ELF-1 (cell line): ENCODE measurements around the gene ARHGAP15.

Source experiments
- DNase-seq: peaks from one replicate; pipeline ENCODE4 v3.0.0-alpha.2; 2016; ENCODE audit warnings: low read depth, low spot score

Gene ARHGAP15

DNA sequence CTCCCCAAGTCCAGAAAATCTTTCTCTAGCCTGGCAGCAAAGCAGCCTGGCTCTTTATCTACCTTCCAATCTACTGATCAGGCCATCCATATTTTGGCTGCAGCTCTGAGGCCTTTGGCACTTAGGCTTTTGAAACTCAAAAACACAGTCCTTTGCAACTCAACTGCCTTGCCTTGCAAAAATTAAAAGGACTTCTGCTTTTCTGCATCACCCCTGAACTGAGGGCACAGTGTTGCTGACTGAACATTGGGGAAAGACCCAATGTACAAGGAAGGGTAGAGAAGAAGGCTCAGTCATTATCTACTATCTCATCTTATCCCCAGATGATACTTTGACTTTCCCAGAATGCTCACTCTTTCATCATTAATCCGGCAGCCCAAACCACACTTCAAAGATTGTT, 625.5 kb downstream of the ARHGAP15 start:
- no peak for DNase-seq

DNA sequence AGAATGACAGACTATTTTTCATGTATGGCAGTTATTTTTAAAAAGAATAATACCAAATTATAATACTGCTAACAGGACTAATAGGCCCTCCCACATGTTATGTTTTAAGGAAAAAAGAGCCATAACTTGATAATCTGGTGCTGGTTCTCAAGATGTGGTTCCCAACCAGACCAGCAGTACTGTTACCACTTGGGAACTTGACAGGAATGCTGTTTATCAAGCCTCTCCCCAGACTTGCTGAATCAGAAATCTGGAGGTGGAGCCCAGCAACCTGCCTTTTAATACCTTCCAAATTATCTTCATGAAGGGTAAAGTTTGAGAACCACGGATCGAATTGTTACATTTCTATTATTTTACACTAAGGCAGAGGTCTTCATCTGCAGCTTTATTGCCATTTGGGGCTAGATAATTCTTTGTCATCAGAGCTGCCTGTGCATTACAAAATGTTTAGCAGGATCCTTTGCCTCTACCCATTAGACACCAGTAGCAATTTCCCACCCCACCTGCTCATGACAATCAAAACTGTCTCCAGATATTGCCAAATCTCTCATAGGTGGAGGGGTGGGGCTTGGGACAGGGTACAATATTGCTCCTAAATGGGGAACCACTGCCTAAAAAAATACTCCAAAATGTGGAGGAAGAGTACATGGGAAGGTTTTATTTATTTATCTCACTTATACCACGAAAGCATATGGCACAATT, 629.6 kb downstream of the ARHGAP15 start:
- DNase-seq = peak; percentile 19

DNA sequence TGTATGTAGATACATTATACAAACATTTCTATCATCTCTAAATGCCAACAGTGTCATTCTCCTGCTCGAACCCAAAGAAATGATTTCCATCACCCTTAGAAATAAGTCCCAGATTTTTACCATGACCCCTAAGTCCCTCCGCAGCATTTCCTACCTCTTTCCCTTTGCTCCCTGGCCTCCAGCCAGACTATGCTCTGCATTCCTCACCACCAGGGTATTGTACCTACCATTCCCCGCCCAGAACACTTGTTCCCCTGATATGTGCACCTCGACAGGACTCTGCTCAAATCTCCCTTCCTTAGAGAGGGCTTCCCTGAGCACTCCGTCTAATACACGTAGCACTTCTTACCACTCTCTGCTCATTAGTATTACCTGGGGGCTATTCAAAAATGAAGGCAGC, 630.2 kb downstream of the ARHGAP15 start:
- peak; percentile 70 for DNase-seq

DNA sequence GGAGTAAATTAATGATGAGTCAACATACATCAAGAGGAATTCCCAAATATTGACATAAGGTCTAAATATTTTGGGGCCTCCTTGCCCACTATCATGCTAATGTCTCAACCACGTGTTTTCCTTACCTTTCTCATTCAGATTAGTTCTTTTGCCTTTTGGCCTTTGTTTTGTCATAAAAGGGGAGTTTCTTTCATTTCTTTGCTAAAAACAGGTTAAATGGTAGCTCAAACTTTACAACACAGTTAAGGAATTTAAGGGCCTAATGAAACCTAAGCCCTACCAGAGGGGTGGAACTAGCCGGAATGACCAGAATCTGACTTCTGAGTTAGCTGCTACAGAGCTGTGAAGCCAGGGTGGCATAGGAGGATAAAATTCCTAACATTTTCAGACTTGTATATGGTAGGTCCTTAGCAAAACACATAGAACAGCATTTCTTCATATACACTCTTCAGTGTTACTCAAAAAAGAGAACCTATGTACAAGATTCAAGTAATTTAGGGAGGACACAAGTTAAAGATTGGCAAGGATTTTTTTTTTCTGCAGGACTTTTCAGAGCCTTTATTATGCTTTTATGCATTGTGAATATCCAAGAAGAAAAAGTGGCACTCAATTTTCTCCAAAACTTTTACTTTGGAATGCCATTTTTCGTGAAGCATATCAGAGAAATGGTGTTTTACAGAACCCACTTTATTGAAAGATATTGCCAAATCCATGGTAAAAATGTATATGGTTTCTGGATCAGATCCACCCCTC, 633.1 kb downstream of the ARHGAP15 start:
- peak; percentile 26 for DNase-seq

- no peak for DNase-seq
Observed at GRCh38 chr2:143764261-143764660, 635.0 kb downstream of the ARHGAP15 start.

DNA sequence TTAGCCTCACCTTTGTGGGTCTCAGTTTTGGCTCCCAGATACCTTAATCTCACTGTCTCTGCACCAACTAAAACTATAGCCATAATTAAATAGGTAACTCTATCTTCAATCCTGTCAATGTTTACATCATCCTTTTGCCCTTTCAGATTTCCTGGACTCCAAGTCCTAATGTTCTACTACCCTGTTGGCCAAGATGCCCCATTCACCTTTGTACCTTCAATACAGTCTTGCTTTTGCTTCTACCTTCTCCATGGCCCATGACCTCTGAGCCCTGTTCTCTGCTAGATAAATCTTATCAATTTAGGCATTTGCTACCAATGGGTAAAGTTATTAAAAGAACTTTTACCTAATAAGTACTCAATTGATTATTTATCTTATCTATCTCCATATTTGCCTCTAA, 635.5 kb downstream of the ARHGAP15 start:
- DNase-seq = no peak

- DNase-seq = no peak
Observed at GRCh38 chr2:143768991-143769390, 639.8 kb downstream of the ARHGAP15 start.

- no peak for DNase-seq
Observed at GRCh38 chr2:143771939-143772338, 642.7 kb downstream of the ARHGAP15 start.

GRCh38 chr2:143776526-143777297, 647.5 kb downstream of the ARHGAP15 start:
- no peak for DNase-seq

- DNase-seq = peak; percentile 62
Observed at GRCh38 chr2:143779021-143779420, 649.8 kb downstream of the ARHGAP15 start.

- no peak for DNase-seq
Observed at GRCh38 chr2:143786026-143786765, 657.0 kb downstream of the ARHGAP15 start.

- DNase-seq = no peak
Observed at GRCh38 chr2:143787674-143788073, 658.5 kb downstream of the ARHGAP15 start.

DNA sequence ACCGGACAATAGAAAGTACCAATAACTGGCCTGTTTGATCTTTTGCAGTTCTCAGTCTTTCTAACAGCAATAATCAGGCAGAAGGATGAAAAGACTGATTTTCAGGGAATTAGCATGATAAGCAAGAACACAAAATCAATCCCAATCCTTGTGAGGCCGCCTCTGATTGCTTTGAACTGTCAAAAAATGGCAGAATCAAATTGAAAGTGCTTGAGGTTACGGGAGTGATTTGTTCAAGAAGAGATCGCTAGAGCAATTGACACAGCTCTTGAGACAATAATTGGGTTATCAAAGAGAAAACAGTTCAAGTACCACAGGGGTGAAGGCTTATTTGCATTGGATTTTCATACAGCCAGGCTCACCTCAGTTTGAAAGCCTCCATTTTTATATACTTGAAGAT, 663.4 kb downstream of the ARHGAP15 start:
- DNase-seq = no peak

DNA sequence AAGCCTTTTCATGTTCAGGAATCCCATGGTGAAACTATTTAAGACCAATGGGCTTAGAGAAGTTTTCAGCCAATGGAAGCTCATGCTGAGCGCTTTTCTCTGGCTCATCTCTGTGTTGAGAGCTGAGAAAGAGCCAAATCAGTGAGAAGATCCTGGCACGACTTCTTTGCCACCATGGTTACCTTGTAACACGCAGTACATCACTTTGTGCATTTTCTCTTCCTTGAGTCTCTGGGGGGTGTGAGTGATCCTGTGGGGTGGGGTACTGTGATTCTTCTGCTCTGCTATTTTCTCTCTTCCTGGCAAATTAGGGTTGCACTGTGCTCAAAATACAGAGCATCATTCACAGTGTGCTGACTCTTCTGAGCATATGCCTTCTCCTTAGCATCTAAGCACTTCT, 664.2 kb downstream of the ARHGAP15 start:
- no peak for DNase-seq

GRCh38 chr2:143796051-143796450, 666.8 kb downstream of the ARHGAP15 start:
- no peak for DNase-seq

DNA sequence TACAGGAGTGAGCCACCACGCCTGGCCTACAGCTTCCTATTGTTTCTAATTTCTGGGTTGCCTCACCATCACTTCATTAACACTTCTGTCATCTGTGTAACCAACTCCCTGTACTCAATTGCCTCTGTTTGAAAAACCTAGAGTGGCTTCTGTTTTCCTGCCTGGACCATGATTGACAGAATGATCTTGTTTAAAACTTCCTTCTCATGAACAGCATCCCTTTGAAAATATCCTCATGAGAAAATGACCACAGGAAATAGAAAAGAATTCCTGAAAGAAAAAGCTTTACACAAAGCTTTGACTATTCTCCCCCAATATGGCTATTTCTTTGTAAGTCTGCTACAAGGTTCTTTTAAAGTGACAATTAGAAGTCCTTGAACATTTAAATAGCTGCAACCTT, 672.3 kb downstream of the ARHGAP15 start:
- DNase-seq = no peak

DNA sequence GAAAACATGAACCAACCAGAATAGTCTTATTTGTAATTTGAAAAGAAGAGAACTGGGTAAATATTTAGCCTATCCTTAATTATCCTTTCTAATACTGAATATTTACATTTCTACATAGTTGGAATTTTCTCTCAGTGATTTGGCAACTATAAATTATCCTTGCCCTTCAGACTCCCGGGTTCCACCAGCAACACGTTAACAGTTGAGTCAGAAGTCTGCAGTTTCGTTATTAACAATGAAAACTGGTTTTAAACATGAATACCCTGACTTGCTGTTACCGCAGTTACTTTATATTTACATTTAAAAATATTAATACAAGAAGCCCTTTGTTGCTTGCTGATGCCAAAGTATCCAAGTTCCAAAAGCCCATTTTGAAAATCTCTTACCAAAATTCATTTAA, 673.0 kb downstream of the ARHGAP15 start:
- DNase-seq = no peak

GRCh38 chr2:143802871-143803650, 673.8 kb downstream of the ARHGAP15 start:
- DNase-seq = no peak

DNA sequence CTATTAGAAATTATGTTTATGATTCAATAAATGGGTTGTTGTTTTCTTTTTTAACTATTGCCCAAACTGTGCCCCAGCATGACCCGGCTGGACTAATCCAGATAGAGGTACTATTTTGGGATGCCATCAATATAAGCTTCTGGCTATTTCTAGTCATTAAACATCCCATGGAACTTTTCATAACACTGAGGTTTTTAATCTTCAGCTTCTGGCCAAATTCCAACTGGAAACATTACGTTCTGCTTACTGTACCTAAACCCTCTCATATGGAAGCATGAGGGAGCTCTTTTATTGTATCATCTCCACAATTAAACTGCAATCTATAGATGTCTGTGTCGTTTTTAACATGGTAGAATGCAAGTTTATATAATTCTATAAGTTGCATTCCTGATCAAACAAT, 674.7 kb downstream of the ARHGAP15 start:
- no peak for DNase-seq

GRCh38 chr2:143805666-143806065, 676.4 kb downstream of the ARHGAP15 start:
- no peak for DNase-seq

GRCh38 chr2:143807192-143807591, 678.0 kb downstream of the ARHGAP15 start:
- DNase-seq = no peak
